ENCODE measurements around the gene C17orf107.

The C17orf107 gene

DNA sequence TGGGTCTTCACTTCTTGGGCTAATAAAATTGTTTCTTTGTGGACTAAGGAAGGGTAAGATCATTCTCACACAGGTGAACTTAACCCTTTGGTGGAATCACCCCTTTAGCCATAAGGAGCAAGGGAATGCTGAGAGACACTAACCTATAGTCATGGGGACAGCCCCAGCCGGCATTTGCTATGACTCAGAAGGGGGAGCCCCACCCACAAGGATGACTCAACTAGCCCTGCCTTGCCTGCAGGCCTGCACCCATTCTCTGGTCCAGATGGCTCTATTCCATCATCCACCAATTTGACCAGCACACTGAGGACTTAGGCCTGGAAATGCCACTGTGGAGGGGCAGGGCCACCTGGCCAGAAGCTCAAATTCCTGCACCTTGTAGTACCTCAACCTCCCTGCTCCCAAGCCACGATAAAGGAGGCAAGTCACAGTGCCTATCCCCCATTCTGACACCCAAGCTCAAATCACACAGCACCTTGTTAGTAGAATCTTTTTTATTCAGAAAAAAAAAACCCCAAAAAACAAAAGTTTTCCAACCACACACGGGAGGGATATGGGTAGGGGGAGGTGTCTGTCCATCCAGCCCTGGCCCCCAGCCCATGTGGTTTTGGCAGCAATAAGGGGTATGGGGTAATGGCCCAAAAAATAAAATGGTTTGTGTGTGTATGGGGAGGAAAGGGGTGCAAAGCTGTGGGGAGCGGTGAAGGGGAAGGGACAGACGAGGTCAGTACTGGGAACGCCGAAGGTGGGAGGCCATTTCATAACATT lies 46.0 kb downstream of the C17orf107 start:
- TF ChIP-seq, protein P1, sequence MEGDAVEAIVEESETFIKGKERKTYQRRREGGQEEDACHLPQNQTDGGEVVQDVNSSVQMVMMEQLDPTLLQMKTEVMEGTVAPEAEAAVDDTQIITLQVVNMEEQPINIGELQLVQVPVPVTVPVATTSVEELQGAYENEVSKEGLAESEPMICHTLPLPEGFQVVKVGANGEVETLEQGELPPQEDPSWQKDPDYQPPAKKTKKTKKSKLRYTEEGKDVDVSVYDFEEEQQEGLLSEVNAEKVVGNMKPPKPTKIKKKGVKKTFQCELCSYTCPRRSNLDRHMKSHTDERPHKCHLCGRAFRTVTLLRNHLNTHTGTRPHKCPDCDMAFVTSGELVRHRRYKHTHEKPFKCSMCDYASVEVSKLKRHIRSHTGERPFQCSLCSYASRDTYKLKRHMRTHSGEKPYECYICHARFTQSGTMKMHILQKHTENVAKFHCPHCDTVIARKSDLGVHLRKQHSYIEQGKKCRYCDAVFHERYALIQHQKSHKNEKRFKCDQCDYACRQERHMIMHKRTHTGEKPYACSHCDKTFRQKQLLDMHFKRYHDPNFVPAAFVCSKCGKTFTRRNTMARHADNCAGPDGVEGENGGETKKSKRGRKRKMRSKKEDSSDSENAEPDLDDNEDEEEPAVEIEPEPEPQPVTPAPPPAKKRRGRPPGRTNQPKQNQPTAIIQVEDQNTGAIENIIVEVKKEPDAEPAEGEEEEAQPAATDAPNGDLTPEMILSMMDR (IDR thresholded peaks at IDR 0.05): no peak

DNA sequence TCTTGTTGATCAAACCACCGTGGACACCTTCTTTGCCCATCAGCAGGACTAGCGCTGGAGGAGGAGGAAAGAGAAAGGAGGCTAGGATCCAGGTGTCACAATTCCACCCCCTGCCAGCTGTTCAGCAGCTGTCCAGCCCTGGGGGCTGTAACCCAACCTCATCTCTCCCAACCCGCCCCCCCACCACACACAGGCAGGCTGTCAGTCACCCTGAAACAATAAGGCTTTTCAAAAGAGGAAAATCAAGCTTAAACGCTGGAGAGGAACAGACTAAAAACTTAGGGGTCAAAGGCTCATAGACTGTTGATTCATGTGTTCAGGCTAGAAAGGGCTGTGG lies 46.6 kb downstream of the C17orf107 start:
- TF ChIP-seq, protein P1 (IDR thresholded peaks at IDR 0.05): no peak

DNA sequence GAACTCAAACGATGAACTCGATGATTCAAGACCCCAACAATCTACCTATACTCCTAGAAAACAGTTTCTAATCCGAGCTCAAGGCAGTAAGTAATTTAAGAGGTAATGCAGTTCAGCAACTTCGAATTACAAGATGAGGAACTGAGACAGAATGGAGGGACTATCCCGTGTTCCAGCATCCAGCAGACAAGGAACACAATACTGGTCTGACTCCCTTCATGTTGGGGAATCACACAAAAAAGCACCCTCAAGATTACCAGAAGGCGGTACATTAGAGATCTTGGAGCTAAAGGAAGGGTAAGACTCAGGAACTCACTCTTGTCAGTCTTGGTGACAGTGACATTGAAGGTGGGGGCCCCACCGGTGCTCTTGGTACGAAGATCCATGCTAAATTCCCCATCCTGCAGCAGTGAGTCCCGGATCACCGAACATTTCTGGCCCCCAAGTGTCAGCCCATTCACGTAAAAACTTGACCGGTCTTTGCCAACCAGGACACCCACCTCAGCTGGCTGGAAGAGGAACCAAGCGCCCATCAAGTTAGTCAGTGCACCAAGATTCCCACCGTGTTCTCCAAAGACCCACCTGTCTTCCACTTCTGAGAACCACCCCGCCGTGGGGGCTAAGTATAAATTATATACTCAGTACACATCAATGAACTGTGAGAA lies 47.1 kb downstream of the C17orf107 start:
- TF ChIP-seq, protein P1 (IDR thresholded peaks at IDR 0.05): no peak

DNA sequence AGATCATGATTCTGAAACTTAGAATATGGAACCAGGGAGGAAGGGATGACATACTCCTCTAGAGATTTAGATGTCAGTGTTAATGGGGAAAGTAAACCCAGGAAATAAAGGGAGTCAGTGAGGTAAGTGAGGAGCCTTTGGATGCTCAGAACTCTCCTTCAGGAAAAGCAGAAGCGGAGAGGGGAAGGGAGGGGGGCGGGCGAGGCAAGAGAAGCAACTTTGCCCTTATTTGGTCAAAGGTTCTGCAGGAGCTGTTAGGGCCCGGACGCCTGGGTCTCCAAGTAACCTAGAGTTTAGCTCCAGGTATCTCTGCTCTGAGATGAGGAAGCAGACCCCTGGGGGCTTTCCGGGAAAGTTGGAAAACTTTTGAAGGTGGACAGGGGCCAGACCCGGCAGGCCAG lies 47.7 kb downstream of the C17orf107 start:
- TF ChIP-seq, protein P1 (IDR thresholded peaks at IDR 0.05): no peak

DNA sequence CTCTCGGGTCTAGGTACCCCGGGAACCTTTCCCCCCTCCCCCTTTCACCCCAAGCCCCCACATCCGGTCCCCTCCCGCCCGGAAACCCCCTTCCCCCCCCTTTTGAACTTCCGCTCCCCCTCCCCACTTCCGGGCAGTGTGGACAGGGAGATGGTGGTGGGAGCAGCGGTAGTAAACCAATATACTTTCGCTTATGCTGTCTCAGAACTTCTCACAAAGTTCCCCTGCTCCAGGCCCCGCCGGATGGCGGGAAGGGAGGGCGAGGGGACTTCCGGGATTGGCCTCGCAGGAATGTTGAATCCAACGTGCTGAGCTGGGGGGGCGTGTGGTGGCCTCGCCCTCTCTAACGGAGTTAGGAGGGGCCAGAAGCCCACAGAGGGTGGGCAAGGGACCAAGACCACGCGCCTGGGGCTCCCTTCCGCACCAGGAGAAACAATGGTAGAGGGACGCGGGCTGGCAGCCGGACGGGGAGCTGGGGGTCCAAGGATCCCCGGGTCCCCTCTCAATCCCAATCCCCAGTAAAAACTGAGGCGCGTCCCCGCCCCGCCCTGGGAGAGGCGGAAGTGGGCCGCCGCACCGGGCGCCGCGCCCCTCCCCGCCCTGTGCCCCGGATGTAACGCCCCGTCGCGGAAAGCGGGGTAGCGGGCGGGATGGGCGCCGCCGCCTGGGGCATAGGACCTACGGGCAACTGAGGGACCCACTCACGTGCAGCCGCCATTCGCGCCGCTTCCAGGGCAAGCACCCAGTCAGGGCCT lies 48.3 kb downstream of the C17orf107 start:
- TF ChIP-seq, protein P1 (IDR thresholded peaks at IDR 0.05): no peak

DNA sequence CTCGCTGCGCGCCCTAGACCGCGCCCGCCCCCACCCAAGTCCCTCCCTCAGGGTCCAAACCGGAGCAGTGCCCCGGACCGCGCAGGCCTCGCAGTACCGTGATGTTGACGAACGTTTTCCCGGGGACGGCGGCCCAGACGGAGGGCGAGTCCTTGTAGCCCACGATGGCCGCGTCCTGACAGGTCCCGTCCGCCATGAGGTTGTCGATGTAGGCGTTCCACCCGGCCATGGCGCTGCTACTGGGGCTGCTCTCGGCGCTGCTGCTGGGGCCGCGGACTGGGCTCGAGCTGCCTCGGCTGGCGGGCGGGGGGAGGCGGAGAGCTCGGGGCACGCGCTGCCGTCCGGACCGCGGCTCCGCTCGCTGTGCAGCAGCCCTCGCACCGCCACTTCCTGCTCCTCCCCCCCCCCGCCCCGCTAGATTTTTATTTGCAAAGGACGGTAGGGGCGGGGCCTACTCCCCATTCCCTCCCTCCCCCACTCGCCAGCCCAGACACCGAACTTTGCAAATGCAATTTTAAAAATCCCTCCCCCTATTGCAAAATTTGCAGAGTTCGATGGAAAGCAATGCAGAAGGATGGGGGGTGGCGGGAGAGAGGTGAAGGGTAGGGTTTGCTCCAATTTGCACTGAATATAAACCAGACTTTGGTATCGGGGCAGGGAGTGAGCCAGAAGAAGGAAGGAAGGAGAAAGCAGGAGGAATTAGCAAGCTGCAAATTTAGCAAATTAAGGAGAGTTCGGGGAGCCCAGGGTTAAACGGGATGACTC lies 49.0 kb downstream of the C17orf107 start, which contains the start of gene PFN1:
PFN1 (minus strand) TSS at position 365 of the 765 bp plus-strand sequence; CDS start at position 229, 136 bp downstream.
- TF ChIP-seq, protein P1 (IDR thresholded peaks at IDR 0.05): no peak

DNA sequence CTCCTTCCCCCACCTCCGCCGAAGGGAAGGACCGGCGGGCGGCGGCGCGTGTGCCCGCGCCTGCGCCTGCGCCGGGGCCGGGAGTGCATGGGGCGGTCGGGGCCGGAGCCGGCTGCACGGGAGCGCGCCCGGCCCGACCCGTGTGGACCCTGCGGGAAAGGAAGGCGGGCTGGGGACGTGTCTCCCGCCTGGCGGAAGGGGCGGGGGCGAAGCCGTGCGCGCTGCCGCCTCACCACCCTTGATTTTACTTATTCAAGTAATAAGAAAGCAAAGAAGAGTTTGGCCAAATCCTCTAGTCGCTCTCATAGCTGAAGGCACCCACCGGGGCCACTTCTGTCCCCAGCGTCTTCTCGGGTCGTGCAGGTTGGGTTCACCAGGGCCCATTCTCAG lies 49.6 kb downstream of the C17orf107 start:
- TF ChIP-seq, protein P1 (IDR thresholded peaks at IDR 0.05): no peak
